HEK293T (cell line): ENCODE data around the gene CTNNA1.
"Not testable (repeated sequence)": the region's sequence is repeated elsewhere in the genome, so short reads cannot be mapped to it uniquely, and the experiment has no call there.

Source experiments
- CTCF ChIA-PET: fragments of 350-600 bp; formaldehyde crosslinking; extraction: SDS; loops from one replicate; lab custom pipeline; 2021; ENCODE audit warnings: antibody characterized with exemption, inconsistent platforms; lab: Yijun Ruan, JAX
- POLR2A ChIA-PET: fragments of 350-600 bp; formaldehyde crosslinking; extraction: SDS; loops from one replicate; lab custom pipeline; 2020; ENCODE audit warnings: antibody characterized with exemption, inconsistent platforms; lab: Yijun Ruan, JAX
- DNase-seq: peaks from one replicate; pipeline ENCODE4 v3.0.0; 2012; ENCODE audit warnings: mixed read lengths; ENCODE audit errors: extremely low spot score
- ARNT ChIP-seq: fragments of 450-650 bp; IDR thresholded peaks from 2 replicates; pipeline ENCODE4 v1.6.1; 2017; ENCODE audit warnings: mild to moderate bottlenecking
- BHLHE40 ChIP-seq: fragments of 450-650 bp; IDR thresholded peaks from 2 replicates; pipeline ENCODE4 v1.6.1; 2016; ENCODE audit warnings: mild to moderate bottlenecking, moderate library complexity, borderline replicate concordance
- CTBP1 ChIP-seq: fragments of 450-650 bp; IDR thresholded peaks from 2 replicates; pipeline ENCODE4 v1.6.1; 2016; ENCODE audit warnings: borderline replicate concordance
- ELF4 ChIP-seq: fragments of 450-650 bp; IDR thresholded peaks from 2 replicates; pipeline ENCODE4 v1.6.1; 2017; ENCODE audit warnings: antibody characterized with exemption
- FOXA1 ChIP-seq: fragments of 450-650 bp; IDR thresholded peaks from 2 replicates; pipeline ENCODE4 v1.6.1; 2016; ENCODE audit warnings: mild to moderate bottlenecking
- FOXK2 ChIP-seq: fragments of 450-650 bp; IDR thresholded peaks from 2 replicates; pipeline ENCODE4 v1.6.1; 2016; ENCODE audit warnings: mild to moderate bottlenecking
- FOXM1 ChIP-seq: fragments of 450-650 bp; IDR thresholded peaks from 2 replicates; pipeline ENCODE4 v1.6.1; 2017; ENCODE audit warnings: mild to moderate bottlenecking, borderline replicate concordance
- HDGF ChIP-seq: fragments of 450-650 bp; IDR thresholded peaks from 2 replicates; pipeline ENCODE4 v1.6.1; 2017; ENCODE audit warnings: antibody characterized with exemption, borderline replicate concordance
- L3MBTL2 ChIP-seq: fragments of 450-650 bp; conservative IDR thresholded peaks from 2 replicates; pipeline ENCODE4 v1.6.1; 2016; ENCODE audit warnings: mild to moderate bottlenecking
- LEF1 ChIP-seq: fragments of 450-650 bp; IDR thresholded peaks from 2 replicates; pipeline ENCODE4 v1.6.1; 2017; ENCODE audit warnings: mild to moderate bottlenecking, borderline replicate concordance
- NFRKB ChIP-seq: fragments of 450-650 bp; IDR thresholded peaks from 2 replicates; pipeline ENCODE4 v1.6.1; 2016; ENCODE audit warnings: mild to moderate bottlenecking, moderate library complexity
- PKNOX1 ChIP-seq: fragments of 450-650 bp; IDR thresholded peaks from 2 replicates; pipeline ENCODE4 v1.6.1; 2016
- SP1 ChIP-seq: fragments of 450-650 bp; IDR thresholded peaks from 2 replicates; pipeline ENCODE4 v1.6.1; 2017
- SUZ12 ChIP-seq: fragments of 450-650 bp; IDR thresholded peaks from 2 replicates; pipeline ENCODE4 v1.6.1; 2016; ENCODE audit warnings: mild to moderate bottlenecking
- TARDBP ChIP-seq: fragments of 450-650 bp; IDR thresholded peaks from 2 replicates; pipeline ENCODE4 v1.6.1; 2016
- ZNF384 ChIP-seq: fragments of 450-650 bp; IDR thresholded peaks from 2 replicates; pipeline ENCODE4 v1.6.1; 2016

Gene CTNNA1

DNA sequence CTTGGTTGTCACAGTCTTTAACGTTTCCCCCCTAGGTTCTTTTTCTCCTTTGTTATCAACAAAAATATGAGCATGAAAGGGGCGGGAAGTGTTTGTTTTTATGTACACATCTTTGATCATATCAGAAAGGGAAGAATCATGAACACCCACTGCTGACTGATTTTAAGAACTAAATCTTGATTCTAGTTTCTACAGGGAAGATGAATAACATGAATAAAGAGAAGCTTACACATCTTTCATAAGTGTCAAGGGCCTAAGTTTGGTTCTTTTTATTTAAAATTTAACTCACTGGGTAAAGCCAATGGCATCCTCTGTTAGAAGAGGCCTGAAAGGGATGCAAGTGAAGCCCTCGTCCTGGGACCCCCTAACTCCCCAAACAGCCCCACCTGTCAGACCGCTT lies 14.8 kb upstream of the CTNNA1 start:
- ChIA-PET POLR2A (no interaction called here), CTCF (interaction anchor here (0.6 kb wide), 1 partner anchor 15 kb away, joined by 3 read pairs; no protein-coding TSS in a partner anchor)
- TF ChIP-seq ZNF384 = no peak
- no peak for TF ChIP-seq SUZ12
- no peak for TF ChIP-seq NFRKB
- TF ChIP-seq TARDBP = no peak
- TF ChIP-seq BHLHE40 = no peak
- TF ChIP-seq FOXM1 = no peak
- no peak for DNase-seq

DNA sequence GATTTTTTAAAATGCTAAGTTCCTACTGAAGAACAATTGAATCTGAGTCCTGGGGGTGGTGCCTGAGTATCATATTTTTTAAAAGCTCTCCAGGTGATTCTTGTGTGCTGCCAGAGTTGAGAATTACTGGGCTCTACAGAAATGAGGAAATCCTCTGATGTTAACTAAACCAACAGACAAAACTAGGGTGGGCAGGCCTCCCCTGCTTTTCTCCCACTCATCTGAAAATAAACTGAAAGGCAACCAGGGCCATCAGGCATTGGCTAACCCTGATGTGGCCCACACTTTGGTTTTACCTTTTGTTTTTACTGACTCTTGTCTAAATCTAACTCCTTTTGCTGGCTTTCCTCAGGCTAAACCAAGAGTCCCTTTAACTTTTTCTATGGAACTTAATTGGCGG lies 13.3 kb upstream of the CTNNA1 start:
- ChIA-PET CTCF (no interaction called here), POLR2A (no interaction called here)
- no peak for TF ChIP-seq HDGF
- no peak for TF ChIP-seq PKNOX1
- no peak for TF ChIP-seq TARDBP
- TF ChIP-seq SP1 = no peak
- no peak for TF ChIP-seq FOXA1
- TF ChIP-seq FOXM1 = no peak
- TF ChIP-seq L3MBTL2 = no peak
- no peak for TF ChIP-seq SUZ12
- TF ChIP-seq CTBP1 = no peak
- no peak for TF ChIP-seq ZNF384
- TF ChIP-seq LEF1 = no peak
- TF ChIP-seq NFRKB = no peak
- no peak for TF ChIP-seq ARNT
- no peak for TF ChIP-seq FOXK2
- DNase-seq = no peak

- TF ChIP-seq L3MBTL2 = no peak
- no peak for TF ChIP-seq FOXM1
- no peak for TF ChIP-seq HDGF
- TF ChIP-seq SP1 = no peak
- TF ChIP-seq ZNF384 = no peak
- TF ChIP-seq TARDBP = no peak
- no peak for TF ChIP-seq NFRKB
- TF ChIP-seq CTBP1 = no peak
- no peak for TF ChIP-seq BHLHE40
- TF ChIP-seq ARNT = no peak
- TF ChIP-seq LEF1 = no peak
- TF ChIP-seq ELF4 = no peak
- TF ChIP-seq PKNOX1 = no peak
- no peak for TF ChIP-seq SUZ12
- ChIA-PET CTCF (interaction anchor here (0.6 to 0.7 kb wide), 2 partner anchors 46 to 331 kb away, joined by 3 to 4 read pairs; no protein-coding TSS in a partner anchor), POLR2A (no interaction called here)
- DNase-seq = no peak
Observed at GRCh38 chr5:138743484-138743883, 9.7 kb upstream of the CTNNA1 start.

DNA sequence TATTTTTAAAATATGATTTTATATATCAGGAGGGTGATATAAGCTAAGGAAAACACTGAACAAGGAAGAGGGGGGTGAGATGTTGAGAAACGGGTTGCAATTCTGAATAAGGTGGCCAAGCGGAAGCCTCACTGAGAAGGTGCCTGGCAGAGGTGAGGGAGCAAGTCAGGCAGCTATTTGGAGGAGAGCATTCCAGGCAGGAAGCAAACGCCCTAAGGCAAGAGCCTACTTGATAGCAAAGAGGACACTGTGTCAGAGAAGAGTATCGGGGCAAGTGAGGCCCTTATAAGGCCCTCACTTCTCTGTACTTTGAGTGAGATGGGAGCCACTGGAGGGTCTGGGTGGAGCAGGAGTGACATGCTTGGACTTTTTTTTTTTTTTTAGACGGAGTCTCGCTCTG lies 8.0 kb upstream of the CTNNA1 start:
- ChIA-PET CTCF (no interaction called here), POLR2A (no interaction called here)
- TF ChIP-seq ARNT (no peak), SP1 (no peak), FOXK2 (no peak), HDGF (no peak)
- DNase-seq = no peak

DNA sequence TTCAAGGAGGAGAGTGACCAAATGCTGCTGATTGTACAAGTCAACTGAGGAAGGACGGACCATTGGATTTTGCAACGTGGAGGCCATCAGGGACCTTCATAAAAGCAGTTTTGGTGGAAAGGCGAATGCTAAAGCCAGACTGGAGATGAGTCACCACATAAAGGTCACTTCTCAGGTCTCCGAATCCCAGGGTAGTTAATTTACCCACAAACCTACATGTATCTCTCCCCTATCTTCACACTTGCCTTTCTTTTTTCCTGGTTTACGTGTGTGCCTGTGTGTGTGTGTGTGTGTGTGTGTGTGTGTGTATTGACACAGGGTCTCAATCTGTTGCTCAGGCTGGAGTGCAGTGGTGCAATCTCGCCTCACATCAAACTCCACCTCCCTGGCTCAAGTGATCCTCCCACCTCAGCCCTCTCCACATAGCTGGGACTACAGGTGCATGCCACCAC lies 4.6 kb upstream of the CTNNA1 start:
- CTCF ChIA-PET = no interaction called here

GRCh38 chr5:138751344-138751743 lies 1.9 kb upstream of the CTNNA1 start:
- POLR2A ChIA-PET, DNase-seq: not testable (repeated sequence)
- CTCF ChIA-PET = interaction anchor here (1.0 kb wide), 1 partner anchor 26 kb away, joined by 3 read pairs; no protein-coding TSS in a partner anchor

More for the DNA sequence above, 4.6 kb upstream of the CTNNA1 start:
- DNase-seq = no peak
- TF ChIP-seq FOXK2 = no peak
- TF ChIP-seq TARDBP = no peak
- TF ChIP-seq L3MBTL2 = no peak
- TF ChIP-seq ARNT = no peak
- no peak for TF ChIP-seq FOXM1
- no peak for TF ChIP-seq BHLHE40
- no peak for TF ChIP-seq ELF4
- no peak for TF ChIP-seq NFRKB
- no peak for TF ChIP-seq PKNOX1
- no peak for TF ChIP-seq SP1
- TF ChIP-seq HDGF = no peak
- TF ChIP-seq CTBP1 = no peak
- POLR2A ChIA-PET = no interaction called here
